Measurements from ENCODE around the gene DIS3L2. TPM values are rescaled to one million over a fixed set of nuclear protein-coding genes. Genes with fewer than 3 reads are reported as not detected.

DIS3L2 gene
- total and polyA plus RNA-seq, 2 experiments from 2014 or later: 35.5 to 50.1 TPM

DNA sequence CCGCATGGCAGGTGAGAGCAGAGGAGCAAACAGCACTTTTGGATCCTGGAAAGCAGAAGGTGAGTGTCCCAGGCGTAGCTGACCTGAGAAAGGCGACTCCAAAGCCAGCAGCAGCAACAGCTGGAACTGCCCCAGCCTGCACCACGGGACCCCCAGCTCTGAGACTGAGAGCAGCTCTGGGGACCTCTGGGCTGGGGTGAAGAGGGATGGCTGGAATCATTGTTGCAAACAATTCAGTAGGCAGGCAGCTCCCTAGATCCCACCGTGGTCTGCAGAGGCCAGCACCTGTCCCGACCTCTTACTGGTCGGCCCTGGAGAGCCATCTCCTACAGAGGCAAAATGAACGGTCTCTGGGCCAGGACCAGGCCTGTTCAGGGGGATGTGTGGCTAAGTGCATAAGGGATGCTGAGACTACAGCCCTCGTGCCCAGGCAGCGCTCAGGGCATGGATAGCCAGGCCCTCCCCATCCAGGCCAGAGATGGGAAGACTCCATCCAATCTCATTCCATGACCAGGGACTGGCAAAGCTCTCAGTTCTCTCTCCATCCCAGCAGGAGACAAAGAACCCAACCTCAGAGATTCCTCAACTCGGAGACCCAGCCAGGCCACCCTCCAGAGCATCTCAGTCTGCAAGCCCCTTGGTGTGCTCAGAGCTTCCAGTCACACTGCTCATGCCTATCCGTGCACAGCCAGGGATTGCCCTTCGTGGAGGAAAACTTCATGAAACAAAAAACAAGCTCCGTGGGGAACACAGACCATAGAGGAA is 378.8 kb downstream of the DIS3L2 start:
- TF ChIP-seq, protein P1, sequence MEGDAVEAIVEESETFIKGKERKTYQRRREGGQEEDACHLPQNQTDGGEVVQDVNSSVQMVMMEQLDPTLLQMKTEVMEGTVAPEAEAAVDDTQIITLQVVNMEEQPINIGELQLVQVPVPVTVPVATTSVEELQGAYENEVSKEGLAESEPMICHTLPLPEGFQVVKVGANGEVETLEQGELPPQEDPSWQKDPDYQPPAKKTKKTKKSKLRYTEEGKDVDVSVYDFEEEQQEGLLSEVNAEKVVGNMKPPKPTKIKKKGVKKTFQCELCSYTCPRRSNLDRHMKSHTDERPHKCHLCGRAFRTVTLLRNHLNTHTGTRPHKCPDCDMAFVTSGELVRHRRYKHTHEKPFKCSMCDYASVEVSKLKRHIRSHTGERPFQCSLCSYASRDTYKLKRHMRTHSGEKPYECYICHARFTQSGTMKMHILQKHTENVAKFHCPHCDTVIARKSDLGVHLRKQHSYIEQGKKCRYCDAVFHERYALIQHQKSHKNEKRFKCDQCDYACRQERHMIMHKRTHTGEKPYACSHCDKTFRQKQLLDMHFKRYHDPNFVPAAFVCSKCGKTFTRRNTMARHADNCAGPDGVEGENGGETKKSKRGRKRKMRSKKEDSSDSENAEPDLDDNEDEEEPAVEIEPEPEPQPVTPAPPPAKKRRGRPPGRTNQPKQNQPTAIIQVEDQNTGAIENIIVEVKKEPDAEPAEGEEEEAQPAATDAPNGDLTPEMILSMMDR (IDR thresholded peaks at IDR 0.05; ENCODE audit: low read depth, low read length): no peak
- DNase-seq (ENCODE audit: low read depth in 1 of 2, low spot score in 1 of 2): no peak
- Histone ChIP-seq H3K4me1 (ENCODE audit: low read depth) (no peaks in the 10 kb centered on the region), H3K27ac (no peak overlapping the region), H3K36me3 (no peaks in the 10 kb centered on the region), H3K4me3 (no peak overlapping the region), H3K27me3 (no peaks in the 10 kb centered on the region), H3K9me3 (ENCODE audit: low read depth) (no peaks in the 10 kb centered on the region)

DNA sequence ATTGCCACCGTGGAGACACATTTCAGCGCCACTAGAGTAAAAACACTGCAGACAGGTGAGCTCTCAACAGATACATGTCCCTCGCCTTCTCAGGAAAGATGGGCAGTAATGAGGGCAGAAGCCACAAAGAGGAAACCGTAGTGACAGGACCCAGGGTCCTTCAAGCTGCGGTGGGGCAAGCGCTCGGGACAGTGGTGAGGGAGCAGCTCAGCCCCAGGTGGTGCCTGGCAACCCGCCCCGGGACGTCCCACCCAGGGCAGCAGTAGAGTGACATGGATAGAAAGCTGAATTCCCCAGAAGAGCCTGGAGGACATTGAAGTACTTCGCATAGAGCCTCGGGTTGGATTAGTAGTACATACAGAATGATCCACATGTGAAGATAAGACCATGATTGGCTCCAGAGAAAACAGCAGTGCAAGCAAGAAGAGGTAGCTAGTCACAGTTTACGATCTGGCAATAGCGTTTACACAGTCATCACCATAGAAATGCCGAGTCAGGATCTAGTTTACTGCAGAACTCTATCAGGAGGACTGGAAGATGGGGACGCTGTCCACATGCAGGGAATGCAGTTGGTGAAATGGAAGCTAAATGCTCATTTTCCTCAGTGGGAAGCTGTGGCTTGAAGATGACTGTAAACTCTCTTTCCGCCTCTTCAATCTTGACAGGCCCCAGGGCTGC is 379.7 kb downstream of the DIS3L2 start:
- no peaks in the 10 kb centered on the region for H3K27me3 ChIP-seq

DNA sequence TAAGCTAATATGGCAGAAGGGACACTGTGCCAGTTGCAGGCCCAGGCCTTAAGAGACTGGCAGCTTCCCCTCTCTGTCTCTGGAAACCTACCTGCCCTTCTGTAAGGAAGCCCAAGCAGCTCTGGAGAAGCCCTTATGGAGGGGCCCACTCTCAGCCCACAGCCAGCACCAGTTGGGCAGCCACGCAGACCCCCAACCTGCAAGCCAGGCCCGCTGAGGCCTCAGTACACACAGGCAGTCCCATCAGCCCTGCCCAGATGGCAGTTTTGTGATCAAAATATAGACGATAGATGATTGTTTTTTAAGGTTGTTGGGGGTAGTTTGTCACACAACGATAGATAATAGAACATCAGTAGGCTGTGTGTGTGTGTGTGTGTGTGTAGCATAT is 380.2 kb downstream of the DIS3L2 start:
- no peak for DNase-seq (ENCODE audit: low read depth in 1 of 2, low spot score in 1 of 2)
- H3K9me3 ChIP-seq (ENCODE audit: low read depth): no peaks in the 10 kb centered on the region

More for the DNA sequence above, 379.7 kb downstream of the DIS3L2 start:
- Histone ChIP-seq H3K9me3 (ENCODE audit: low read depth) (no peaks in the 10 kb centered on the region), H3K4me1 (ENCODE audit: low read depth) (no peaks in the 10 kb centered on the region), H3K36me3 (no peaks in the 10 kb centered on the region), H3K27ac (no peak overlapping the region), H3K4me3 (no peak overlapping the region)
- DNase-seq (ENCODE audit: low read depth in 1 of 2, low spot score in 1 of 2): no peak
- TF ChIP-seq, protein P1 (IDR thresholded peaks at IDR 0.05; ENCODE audit: low read depth, low read length): no peak

DNA sequence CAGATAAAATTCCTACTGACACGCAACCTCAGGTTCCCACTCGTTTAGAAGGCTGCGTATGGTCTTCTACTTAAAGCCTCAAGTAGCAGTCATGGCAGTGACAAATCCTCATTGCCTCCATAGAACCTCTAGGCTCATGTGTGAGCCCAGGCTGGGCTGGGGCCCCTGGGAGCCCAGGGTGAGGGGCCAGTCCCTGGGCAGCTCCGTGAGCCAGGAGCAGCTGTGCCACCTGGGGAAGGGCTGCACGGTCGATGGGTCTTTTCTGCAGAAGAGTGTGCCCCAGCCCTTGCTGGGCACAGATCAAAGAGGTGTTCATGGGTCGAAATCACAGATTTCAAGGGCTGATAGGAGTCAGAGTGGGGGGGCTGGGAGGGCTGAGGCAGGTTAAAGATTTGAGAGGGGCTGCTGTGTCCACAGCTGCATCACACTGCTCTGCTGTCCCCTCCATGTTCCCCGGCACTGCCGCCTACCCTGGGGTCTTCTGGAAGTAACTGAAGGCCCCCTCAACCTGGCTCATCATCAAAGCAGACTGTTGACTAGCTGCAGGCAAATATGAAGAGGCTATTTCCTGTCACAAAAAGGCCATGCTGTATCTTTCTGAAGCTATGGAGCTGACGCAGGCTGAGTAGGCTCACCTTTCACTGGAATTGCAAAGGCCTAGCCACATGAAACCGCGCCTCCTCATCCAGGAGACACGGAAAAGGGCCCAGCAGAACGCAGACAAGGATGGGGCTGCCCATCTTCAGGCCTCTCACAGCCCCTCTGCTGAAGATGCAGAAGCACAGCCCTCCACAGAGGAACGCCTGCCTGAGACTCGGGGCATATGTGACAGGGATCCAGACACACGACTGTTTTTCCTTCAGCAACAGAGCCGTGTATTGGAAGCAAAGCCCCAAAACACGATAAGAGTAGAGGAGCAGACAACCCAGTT is 381.4 kb downstream of the DIS3L2 start:
- H3K36me3 ChIP-seq: no peaks in the 10 kb centered on the region
- no peak for DNase-seq (ENCODE audit: low read depth in 1 of 2, low spot score in 1 of 2)

More for the DNA sequence above, 380.2 kb downstream of the DIS3L2 start:
- Histone ChIP-seq H3K4me1 (ENCODE audit: low read depth) (no peaks in the 10 kb centered on the region), H3K27ac (no peak overlapping the region), H3K27me3 (peaks cover under 1% of the 10 kb centered on the region), H3K36me3 (no peaks in the 10 kb centered on the region), H3K4me3 (no peak overlapping the region)
- TF ChIP-seq, protein P1 (IDR thresholded peaks at IDR 0.05; ENCODE audit: low read depth, low read length): no peak

DNA sequence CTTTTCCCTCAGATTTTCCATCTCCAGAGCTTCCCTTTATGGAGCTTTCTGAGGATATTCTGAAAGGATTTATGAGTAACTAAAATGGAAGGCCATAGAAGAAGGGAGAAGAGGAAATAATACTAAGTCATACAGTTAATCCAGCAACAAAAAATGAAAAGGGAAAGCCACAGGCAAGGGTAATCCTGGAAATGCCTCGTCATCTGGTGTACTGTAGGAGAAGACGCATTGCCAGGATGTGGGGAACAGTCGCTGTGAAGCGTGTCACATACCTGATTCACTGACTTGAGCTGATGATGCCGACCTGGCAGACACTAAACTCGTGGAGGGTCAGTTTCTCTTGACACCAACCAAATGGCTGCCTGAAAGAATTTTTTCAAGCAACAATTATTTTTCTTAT is 382.3 kb downstream of the DIS3L2 start:
- peaks cover 22% of the 10 kb centered on the region for H3K27me3 ChIP-seq
- H3K4me1 ChIP-seq (ENCODE audit: low read depth): no peaks in the 10 kb centered on the region
- no peak overlapping the region for H3K4me3 ChIP-seq
- H3K9me3 ChIP-seq (ENCODE audit: low read depth): no peaks in the 10 kb centered on the region
- H3K36me3 ChIP-seq: no peaks in the 10 kb centered on the region
- TF ChIP-seq, protein P1 (IDR thresholded peaks at IDR 0.05; ENCODE audit: low read depth, low read length): no peak
- no peak for DNase-seq (ENCODE audit: low read depth in 1 of 2, low spot score in 1 of 2)
- H3K27ac ChIP-seq: no peak overlapping the region

More for the DNA sequence above, 381.4 kb downstream of the DIS3L2 start:
- Histone ChIP-seq H3K9me3 (ENCODE audit: low read depth) (no peaks in the 10 kb centered on the region), H3K4me1 (ENCODE audit: low read depth) (no peaks in the 10 kb centered on the region), H3K27ac (no peak overlapping the region), H3K27me3 (peaks cover 12% of the 10 kb centered on the region), H3K4me3 (no peak overlapping the region)
- TF ChIP-seq, protein P1 (IDR thresholded peaks at IDR 0.05; ENCODE audit: low read depth, low read length): no peak

Data from cardiac muscle cell (in vitro differentiated cells and primary cell).